Mesodermal cell (in vitro differentiated cells): ENCODE measurements around the gene KLK5.
A peak's percentile ranks its signal among the peaks of the same experiment; 100 is the strongest.
"Not testable (repeated sequence)": the region's sequence is repeated elsewhere in the genome, so short reads cannot be mapped to it uniquely, and the experiment has no call there.

ENCODE experiments used
- H3K27ac ChIP-seq: 2 replicates; pipeline ENCODE4 v1.7.0; 2013; ENCODE audit warnings: mild to moderate bottlenecking, low read depth, low read length, moderate library complexity; ENCODE audit not compliant: severe bottlenecking
- H3K36me3 ChIP-seq: 2 replicates; pipeline ENCODE4 v1.7.1; 2013; ENCODE audit warnings: mild to moderate bottlenecking, low read length, moderate library complexity; ENCODE audit not compliant: control insufficient read depth, insufficient read depth
- H3K4me1 ChIP-seq: one replicate; pipeline ENCODE4 v1.7.1; 2013; ENCODE audit warnings: mild to moderate bottlenecking, low read length; ENCODE audit not compliant: insufficient read depth, control insufficient read depth, poor library complexity, severe bottlenecking
- H3K4me3 ChIP-seq: 2 replicates; pipeline ENCODE4 v1.7.0; 2013; ENCODE audit warnings: low read length, control low read depth, mild to moderate bottlenecking; ENCODE audit not compliant: insufficient read depth, poor library complexity, severe bottlenecking; ENCODE audit errors: extremely low read depth
- H3K9me3 ChIP-seq: 2 replicates; pipeline ENCODE4 v1.7.1; 2013; ENCODE audit warnings: mild to moderate bottlenecking, low read length, moderate library complexity; ENCODE audit not compliant: control insufficient read depth
- WGBS, 2 experiments: methylation state at CpG; one replicate each; pipeline ENCODE4 v1.1.5; 2013; ENCODE audit warnings: missing lambda C conversion rate in 2 of 2; ENCODE audit not compliant: insufficient coverage in 2 of 2; 5-methylcytosine and 5-hydroxymethylcytosine counted together

The KLK5 gene

GRCh38 chr19:50982186-50982585, 29.3 kb upstream of the KLK5 start:
- H3K27ac ChIP-seq, result no peak overlapping the region
- H3K4me1 ChIP-seq, result peaks cover 8% of the 10 kb centered on the region
- H3K36me3 ChIP-seq, result no peaks in the 10 kb centered on the region
- no peak overlapping the region for H3K4me3 ChIP-seq
- no peaks in the 10 kb centered on the region for H3K9me3 ChIP-seq
- WGBS, 2 experiments, result 65 to 86% methylated on average over 2 to 4 of the region's 4 CpGs

GRCh38 chr19:50981587-50982146, 28.8 kb upstream of the KLK5 start:
- Histone ChIP-seq H3K36me3 (no peaks in the 10 kb centered on the region), H3K27ac (no peak overlapping the region), H3K4me3 (no peak overlapping the region), H3K9me3 (no peaks in the 10 kb centered on the region), H3K4me1 (peaks cover 8% of the 10 kb centered on the region)
- WGBS, 2 experiments, result 72% methylated on average over 8 to 10 of the region's 11 CpGs

DNA sequence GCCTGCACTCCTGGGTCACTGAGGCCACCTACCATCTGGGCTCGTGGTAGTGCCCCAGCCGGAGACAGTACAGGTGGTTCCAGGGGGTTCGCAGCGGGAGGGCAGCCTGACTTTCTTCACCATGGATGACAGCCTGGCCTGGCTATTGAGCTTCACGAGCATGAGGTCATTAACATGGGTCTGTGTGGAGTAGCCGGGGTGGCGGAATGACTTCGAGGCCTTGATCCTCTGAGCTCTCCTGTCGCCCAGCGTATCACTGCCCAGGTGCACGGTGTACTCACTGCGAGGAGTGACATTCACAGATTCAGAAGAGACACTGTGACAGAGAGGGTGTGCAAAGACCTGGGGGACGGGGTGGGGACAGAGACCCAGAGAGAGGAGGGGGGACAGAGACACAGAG, 27.4 kb upstream of the KLK5 start:
- no peaks in the 10 kb centered on the region for H3K36me3 ChIP-seq
- no peak overlapping the region for H3K27ac ChIP-seq
- peaks cover 8% of the 10 kb centered on the region for H3K4me1 ChIP-seq
- no peak overlapping the region for H3K4me3 ChIP-seq
- no peaks in the 10 kb centered on the region for H3K9me3 ChIP-seq
- WGBS, 2 experiments, result 84 to 91% methylated on average over 12 of the region's 13 CpGs

- H3K27ac ChIP-seq, result no peak overlapping the region
- H3K4me3 ChIP-seq, result no peak overlapping the region
- WGBS, 2 experiments, result 42 to 61% methylated on average over 5 to 8 of the region's 8 CpGs
- no peaks in the 10 kb centered on the region for H3K36me3 ChIP-seq
- H3K9me3 ChIP-seq, result no peaks in the 10 kb centered on the region
- peaks cover 8% of the 10 kb centered on the region for H3K4me1 ChIP-seq
These were observed 26.9 kb upstream of the KLK5 start for GRCh38 chr19:50979758-50980157.

DNA sequence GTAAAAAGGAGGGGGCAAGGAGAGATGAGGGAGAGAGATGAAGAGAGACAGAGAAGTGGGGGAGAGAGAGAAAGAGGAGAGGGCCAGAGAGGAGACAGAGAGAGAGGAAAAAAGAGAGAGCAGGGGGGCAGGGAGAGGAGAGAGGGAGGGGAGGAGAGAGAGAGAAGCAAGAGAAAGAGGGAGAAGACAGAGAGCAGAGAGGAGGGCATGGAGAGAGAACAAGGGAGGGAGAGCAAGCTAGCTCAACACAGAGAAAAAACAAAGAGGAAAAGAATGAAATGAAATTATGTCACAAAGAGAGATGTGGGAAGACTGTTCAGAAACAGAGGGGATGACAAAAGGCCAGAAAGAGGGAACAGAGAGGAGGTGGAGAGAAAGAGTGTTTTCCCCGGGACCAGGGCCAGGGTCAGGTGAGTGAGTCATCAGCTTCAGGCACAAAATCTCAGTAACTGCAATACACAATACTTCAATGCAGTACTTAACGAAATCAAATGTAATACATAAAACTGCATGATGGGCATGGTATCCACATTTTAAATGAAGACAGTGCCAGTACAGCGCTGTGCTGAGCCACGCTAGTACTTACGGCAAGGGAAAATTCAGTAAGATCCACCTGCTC, 26.0 kb upstream of the KLK5 start:
- peaks cover 8% of the 10 kb centered on the region for H3K4me1 ChIP-seq
- 92 to 96% methylated on average over 4 of the region's 5 CpGs for WGBS, 2 experiments
- no peaks in the 10 kb centered on the region for H3K36me3 ChIP-seq
- H3K9me3 ChIP-seq, result no peaks in the 10 kb centered on the region
- H3K4me3 ChIP-seq, result no peak overlapping the region
- H3K27ac ChIP-seq, result no peak overlapping the region

- 80 to 96% methylated on average over 2 to 4 of the region's 4 CpGs for WGBS, 2 experiments
- Histone ChIP-seq H3K27ac (no peak overlapping the region), H3K4me1 (peaks cover 8% of the 10 kb centered on the region), H3K4me3 (no peak overlapping the region), H3K9me3 (no peaks in the 10 kb centered on the region), H3K36me3 (no peaks in the 10 kb centered on the region)
These were observed 24.8 kb upstream of the KLK5 start for GRCh38 chr19:50977626-50978025.

DNA sequence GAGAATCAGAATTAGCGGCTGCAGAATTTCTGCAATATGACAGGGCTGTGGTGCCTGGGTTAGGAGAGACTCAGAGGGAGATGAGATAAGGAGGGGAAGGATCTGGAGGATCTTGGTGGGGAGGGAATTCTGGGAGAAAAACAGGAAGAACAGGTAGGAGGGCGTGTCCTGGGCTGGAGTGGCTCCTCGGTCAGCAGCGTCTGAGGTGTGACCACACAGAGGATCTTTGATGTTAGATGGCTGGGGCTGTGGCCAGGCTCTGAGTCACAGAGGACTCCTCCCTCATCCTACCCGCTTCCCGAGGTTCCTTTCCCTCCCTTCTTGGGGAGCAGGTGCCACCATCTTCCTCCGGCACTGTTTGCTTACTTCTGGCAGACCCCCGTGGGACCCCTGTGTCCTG, 22.9 kb upstream of the KLK5 start:
- no peaks in the 10 kb centered on the region for H3K36me3 ChIP-seq
- H3K4me1 ChIP-seq, result peaks cover 4% of the 10 kb centered on the region
- no peaks in the 10 kb centered on the region for H3K9me3 ChIP-seq
- no peak overlapping the region for H3K27ac ChIP-seq
- 42 to 52% methylated on average over 7 to 8 of the region's 8 CpGs for WGBS, 2 experiments
- no peak overlapping the region for H3K4me3 ChIP-seq

GRCh38 chr19:50974702-50975556, 22.1 kb upstream of the KLK5 start:
- Histone ChIP-seq H3K4me3 (no peak overlapping the region), H3K27ac (peak overlapping the region; percentile 37), H3K36me3 (no peaks in the 10 kb centered on the region), H3K9me3 (no peaks in the 10 kb centered on the region), H3K4me1 (peaks cover 4% of the 10 kb centered on the region)
- 55 to 60% methylated on average over 2 of the region's 9 CpGs for WGBS, 2 experiments

DNA sequence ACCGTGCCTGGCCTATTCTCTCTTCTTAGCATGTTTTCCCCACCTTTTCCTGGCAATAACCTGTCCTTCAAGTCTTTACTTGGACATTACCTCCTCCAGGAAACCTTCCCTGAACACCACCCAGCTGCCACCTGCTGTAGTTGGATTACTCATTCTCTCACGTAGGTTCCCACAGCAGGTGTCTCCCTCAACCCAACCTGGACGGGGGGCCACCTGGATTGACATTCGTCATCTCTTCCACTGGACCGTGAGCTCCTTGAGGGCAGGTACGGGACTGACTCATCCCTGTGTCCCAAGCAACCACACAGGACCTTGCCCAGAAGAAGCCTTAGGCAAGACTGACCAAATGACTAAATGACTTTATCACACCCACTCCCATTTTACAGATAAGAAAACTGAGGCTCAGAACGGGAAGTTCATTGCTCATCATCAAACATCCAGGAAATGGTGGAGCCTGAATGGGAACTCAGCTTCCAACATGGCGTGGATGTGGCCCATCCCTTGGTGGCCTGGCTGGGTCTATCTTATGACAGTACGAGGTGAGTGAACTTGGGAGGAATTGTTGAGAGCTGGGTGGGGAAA, 20.0 kb upstream of the KLK5 start:
- peaks cover 6% of the 10 kb centered on the region for H3K4me1 ChIP-seq
- no peak overlapping the region for H3K27ac ChIP-seq
- H3K36me3 ChIP-seq, result no peaks in the 10 kb centered on the region
- H3K4me3 ChIP-seq, result no peak overlapping the region
- 75 to 82% methylated on average over 6 to 9 of the region's 9 CpGs for WGBS, 2 experiments
- no peaks in the 10 kb centered on the region for H3K9me3 ChIP-seq

DNA sequence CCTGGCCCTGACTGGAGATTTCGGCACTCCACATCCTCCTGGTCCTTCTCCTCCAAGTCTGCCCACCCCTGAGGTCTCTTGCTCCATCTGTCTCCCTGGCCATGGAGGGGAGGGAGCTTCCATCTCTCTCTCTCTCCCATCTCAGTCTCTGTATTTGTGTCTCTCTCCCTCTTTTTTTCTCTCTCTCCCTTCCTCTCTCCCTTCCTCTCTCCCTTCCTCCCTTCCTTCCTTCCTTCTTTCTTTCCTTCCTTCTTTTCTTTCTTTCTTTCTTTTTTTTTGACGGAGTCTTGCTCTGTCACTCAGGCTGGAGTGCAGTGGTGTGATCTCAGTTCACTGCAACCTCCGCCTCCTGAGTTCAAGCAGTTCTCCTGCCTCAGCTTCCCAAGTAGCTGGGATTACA, 17.0 kb upstream of the KLK5 start:
- not testable (repeated sequence) for H3K36me3 ChIP-seq, H3K9me3 ChIP-seq, H3K27ac ChIP-seq, H3K4me1 ChIP-seq, H3K4me3 ChIP-seq
- 85 to 97% methylated on average over 2 to 3 of the region's 3 CpGs for WGBS, 2 experiments
